HG02571 (cell line): ENCODE measurements around the gene PLK5.
"Not testable (repeated sequence)": the region's sequence is repeated elsewhere in the genome, so short reads cannot be mapped to it uniquely, and the experiment has no call there.

Source experiments
- ATAC-seq: cut with Tn5 transposase; IDR thresholded peaks from one replicate; pipeline ENCODE4 v1.9.1; 2021; ENCODE audit warnings: mild to moderate bottlenecking, moderate library complexity; ENCODE audit not compliant: unreplicated experiment

Gene PLK5

GRCh38 chr19:1491114-1491848, 32.6 kb upstream of the PLK5 start, which contains the start of gene REEP6:
Gene REEP6 (plus strand): TSS chr19:1491181. CDS start chr19:1491270, 89 bp downstream.
- no peak for ATAC-seq

- no peak for ATAC-seq
These were observed 32.1 kb upstream of the PLK5 start for GRCh38 chr19:1491849-1492170.

- ATAC-seq = no peak
These were observed 31.3 kb upstream of the PLK5 start for GRCh38 chr19:1492474-1493006.

GRCh38 chr19:1494115-1494815, 29.6 kb upstream of the PLK5 start:
- no peak for ATAC-seq

- no peak for ATAC-seq
These were observed 28.7 kb upstream of the PLK5 start for GRCh38 chr19:1495051-1495798.

- ATAC-seq = no peak
These were observed 27.8 kb upstream of the PLK5 start for GRCh38 chr19:1495799-1496713.

GRCh38 chr19:1496714-1497577, 26.9 kb upstream of the PLK5 start:
- no peak for ATAC-seq

- no peak for ATAC-seq
These were observed 26.2 kb upstream of the PLK5 start for GRCh38 chr19:1497578-1498235.

- not testable (repeated sequence) for ATAC-seq
These were observed 24.6 kb upstream of the PLK5 start for GRCh38 chr19:1499231-1499630.

GRCh38 chr19:1501200-1501595, 22.7 kb upstream of the PLK5 start:
- ATAC-seq = no peak

- no peak for ATAC-seq
These were observed 21.3 kb upstream of the PLK5 start for GRCh38 chr19:1502433-1503088.

GRCh38 chr19:1503089-1503924, 20.6 kb upstream of the PLK5 start:
- ATAC-seq = no peak

GRCh38 chr19:1503925-1504773, 19.7 kb upstream of the PLK5 start:
- ATAC-seq = no peak

- no peak for ATAC-seq
These were observed 18.9 kb upstream of the PLK5 start for GRCh38 chr19:1505012-1505411.

GRCh38 chr19:1505991-1506881, 17.6 kb upstream of the PLK5 start:
- ATAC-seq = no peak

GRCh38 chr19:1507192-1507660, 16.7 kb upstream of the PLK5 start:
- no peak for ATAC-seq
